HEK293 (cell line): Measurements from ENCODE around the gene FILIP1L.

Source experiments
- CTCF ChIA-PET: fragments of 350-600 bp; formaldehyde crosslinking; extraction: SDS; loops from one replicate; lab custom pipeline; 2021; ENCODE audit warnings: antibody characterized with exemption; lab: Yijun Ruan, JAX
- POLR2A ChIA-PET: fragments of 300-600 bp; formaldehyde crosslinking; extraction: SDS; loops from one replicate; lab custom pipeline; 2020; ENCODE audit warnings: antibody characterized with exemption, inconsistent platforms; lab: Yijun Ruan, JAX
- H3K27ac ChIP-seq: fragments of 200-500 bp; sonication (Bioruptor generic); 2 replicates; pipeline ENCODE4 v1.5.1; 2014; ENCODE audit warnings: low read depth, low read length, control low read depth, inconsistent platforms; ENCODE audit errors: extremely low read depth
- H3K36me3 ChIP-seq, 2 experiments: fragments of 200-500 bp in 1 of 2; sonication (Bioruptor generic) in 1 of 2; 1 replicate in 1 of 2; 2 replicates in 1 of 2; pipeline ENCODE4 v1.5.1; 2014 to 2017; ENCODE audit warnings: inconsistent platforms in 2 of 2, low read length in 2 of 2; ENCODE audit not compliant: control insufficient read depth in 2 of 2, insufficient read depth in 1 of 2
- H3K4me1 ChIP-seq: fragments of 200-500 bp; sonication (Bioruptor generic); 2 replicates; pipeline ENCODE4 v1.5.1; 2014; ENCODE audit warnings: mild to moderate bottlenecking, low read length, inconsistent platforms; ENCODE audit not compliant: control insufficient read depth, insufficient read depth
- H3K4me3 ChIP-seq: 2 replicates; pipeline ENCODE4 v1.5.1; 2011; ENCODE audit warnings: low read depth, mild to moderate bottlenecking, control low read depth, low read length, moderate library complexity
- H3K9me3 ChIP-seq: fragments of 200-500 bp; sonication (Bioruptor generic); 2 replicates; pipeline ENCODE4 v1.5.1; 2014; ENCODE audit warnings: low read depth, low read length, inconsistent platforms; ENCODE audit not compliant: control insufficient read depth, insufficient read depth
- HOXD13 ChIP-seq: sonication (generic); formaldehyde crosslinking; IDR thresholded peaks from 2 replicates; pipeline ENCODE4 v1.8.0; 2022; ENCODE audit warnings: missing genetic modification reagents, borderline replicate concordance
- SP7 ChIP-seq: fragments of 450-650 bp; formaldehyde crosslinking; IDR thresholded peaks from 2 replicates; pipeline ENCODE4 v1.5.1; 2016; ENCODE audit warnings: missing biosample characterization, missing genetic modification characterization
- ZFHX2 ChIP-seq: fragments of 450-650 bp; formaldehyde crosslinking; conservative IDR thresholded peaks from 2 replicates; pipeline ENCODE4 v1.5.1; 2016; ENCODE audit warnings: missing biosample characterization, missing genetic modification characterization
- ZFP41 ChIP-seq: fragments of 450-650 bp; formaldehyde crosslinking; IDR thresholded peaks from 2 replicates; pipeline ENCODE4 v1.5.1; 2016; ENCODE audit warnings: missing biosample characterization, missing genetic modification characterization, borderline replicate concordance
- ZNF292 ChIP-seq: fragments of 450-650 bp; formaldehyde crosslinking; IDR thresholded peaks from 2 replicates; pipeline ENCODE4 v1.5.1; 2016; ENCODE audit warnings: low read depth, missing biosample characterization, missing genetic modification characterization, borderline replicate concordance
- ZNF324 ChIP-seq: fragments of 450-650 bp; formaldehyde crosslinking; IDR thresholded peaks from 2 replicates; pipeline ENCODE4 v1.5.1; 2016; ENCODE audit warnings: missing biosample characterization, missing genetic modification characterization
- ZNF37A ChIP-seq: fragments of 450-650 bp; IDR thresholded peaks from 2 replicates; pipeline ENCODE4 v1.5.1; 2018; ENCODE audit warnings: missing biosample characterization, missing genetic modification characterization
- ZNF426 ChIP-seq: fragments of 450-650 bp; formaldehyde crosslinking; IDR thresholded peaks from 2 replicates; pipeline ENCODE4 v1.5.1; 2017; ENCODE audit warnings: missing biosample characterization, missing genetic modification characterization, mild to moderate bottlenecking, inconsistent platforms, moderate library complexity
- ZNF433 ChIP-seq: fragments of 450-650 bp; formaldehyde crosslinking; IDR thresholded peaks from 2 replicates; pipeline ENCODE4 v1.5.1; 2016; ENCODE audit warnings: missing biosample characterization, missing genetic modification characterization, low read depth
- ZNF529 ChIP-seq: fragments of 450-650 bp; formaldehyde crosslinking; IDR thresholded peaks from 2 replicates; pipeline ENCODE4 v1.5.1; 2017; ENCODE audit warnings: missing genetic modification characterization, missing biosample characterization; ENCODE audit not compliant: insufficient replicate concordance
- ZNF785 ChIP-seq: fragments of 450-650 bp; formaldehyde crosslinking; IDR thresholded peaks from 2 replicates; pipeline ENCODE4 v1.5.1; 2016; ENCODE audit warnings: missing biosample characterization, missing genetic modification characterization
- ZNF791 ChIP-seq: fragments of 450-650 bp; formaldehyde crosslinking; IDR thresholded peaks from 2 replicates; pipeline ENCODE4 v1.5.1; 2016; ENCODE audit warnings: missing biosample characterization, missing genetic modification characterization
- ZNF837 ChIP-seq: fragments of 450-650 bp; formaldehyde crosslinking; IDR thresholded peaks from 2 replicates; pipeline ENCODE4 v1.5.1; 2016; ENCODE audit warnings: missing biosample characterization, missing genetic modification characterization
- TF ChIP-seq, protein P1 (sequence below): fragments of 450-650 bp; formaldehyde crosslinking; IDR thresholded peaks from 2 replicates; pipeline ENCODE4 v1.5.1; 2017; ENCODE audit warnings: missing biosample characterization, missing genetic modification characterization
- TF ChIP-seq, protein P2 (sequence below): fragments of 450-650 bp; formaldehyde crosslinking; IDR thresholded peaks from 2 replicates; pipeline ENCODE4 v1.5.1; 2016; ENCODE audit warnings: missing biosample characterization, missing genetic modification characterization
- TF ChIP-seq, protein P3 (sequence below): fragments of 450-650 bp; formaldehyde crosslinking; IDR thresholded peaks from 2 replicates; pipeline ENCODE4 v1.5.1; 2016; ENCODE audit warnings: missing biosample characterization, missing genetic modification characterization
- TF ChIP-seq, protein P4 (sequence below): fragments of 450-650 bp; formaldehyde crosslinking; IDR thresholded peaks from 2 replicates; pipeline ENCODE4 v1.5.1; 2016; ENCODE audit warnings: missing biosample characterization, missing genetic modification characterization
- TF ChIP-seq, protein P5 (sequence below): fragments of 450-650 bp; formaldehyde crosslinking; IDR thresholded peaks from 2 replicates; pipeline ENCODE4 v1.5.1; 2016; ENCODE audit warnings: missing biosample characterization, missing genetic modification characterization
- TF ChIP-seq, protein P6 (sequence below): fragments of 450-650 bp; formaldehyde crosslinking; IDR thresholded peaks from 2 replicates; pipeline ENCODE4 v1.5.1; 2016; ENCODE audit warnings: missing biosample characterization, missing genetic modification characterization
- TF ChIP-seq, protein P7 (sequence below): fragments of 450-650 bp; formaldehyde crosslinking; IDR thresholded peaks from 2 replicates; pipeline ENCODE4 v1.5.1; 2016; ENCODE audit warnings: missing biosample characterization, missing genetic modification characterization, borderline replicate concordance

The FILIP1L gene

DNA sequence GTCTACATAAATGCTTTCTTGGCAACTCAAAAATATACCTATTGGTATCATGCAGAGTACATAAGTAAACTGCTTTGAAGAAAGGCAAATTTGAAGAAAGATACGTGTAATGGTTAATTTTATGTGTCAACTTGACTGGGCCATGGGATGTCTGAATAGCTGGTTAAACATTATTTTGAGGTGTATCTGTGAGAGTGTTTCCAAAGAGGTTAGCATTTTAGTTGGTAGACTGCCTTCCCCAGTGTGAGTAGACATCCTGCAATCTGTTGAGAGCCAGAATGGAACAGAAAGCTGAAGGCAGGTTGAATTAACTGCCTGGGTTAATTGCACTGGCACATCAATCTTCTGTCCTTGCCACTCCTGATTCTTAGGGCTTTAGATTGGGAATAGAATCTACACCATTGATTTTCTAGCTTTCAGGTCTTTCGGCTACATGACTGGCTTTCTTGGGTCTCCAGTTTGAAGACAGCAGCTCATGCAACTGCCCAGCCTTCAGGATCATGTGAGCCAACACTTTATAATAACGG is 198.3 kb downstream of the FILIP1L start:
- Histone ChIP-seq H3K27ac (no peak overlapping the region), H3K4me3 (no peak overlapping the region)
- CTCF ChIA-PET: no interaction called here
- TF ChIP-seq, protein P1, sequence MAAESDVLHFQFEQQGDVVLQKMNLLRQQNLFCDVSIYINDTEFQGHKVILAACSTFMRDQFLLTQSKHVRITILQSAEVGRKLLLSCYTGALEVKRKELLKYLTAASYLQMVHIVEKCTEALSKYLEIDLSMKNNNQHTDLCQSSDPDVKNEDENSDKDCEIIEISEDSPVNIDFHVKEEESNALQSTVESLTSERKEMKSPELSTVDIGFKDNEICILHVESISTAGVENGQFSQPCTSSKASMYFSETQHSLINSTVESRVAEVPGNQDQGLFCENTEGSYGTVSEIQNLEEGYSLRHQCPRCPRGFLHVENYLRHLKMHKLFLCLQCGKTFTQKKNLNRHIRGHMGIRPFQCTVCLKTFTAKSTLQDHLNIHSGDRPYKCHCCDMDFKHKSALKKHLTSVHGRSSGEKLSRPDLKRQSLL: no peak
- TF ChIP-seq ZNF791 (tag by site-specific recombination): no peak
- TF ChIP-seq, protein P2, sequence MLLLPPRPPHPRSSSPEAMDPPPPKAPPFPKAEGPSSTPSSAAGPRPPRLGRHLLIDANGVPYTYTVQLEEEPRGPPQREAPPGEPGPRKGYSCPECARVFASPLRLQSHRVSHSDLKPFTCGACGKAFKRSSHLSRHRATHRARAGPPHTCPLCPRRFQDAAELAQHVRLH (tag by site-specific recombination): no peak
- no peak for TF ChIP-seq ZFHX2 (tag by site-specific recombination)
- TF ChIP-seq HOXD13 (CRISPR knock-in tag): no peak
- TF ChIP-seq, protein P3, sequence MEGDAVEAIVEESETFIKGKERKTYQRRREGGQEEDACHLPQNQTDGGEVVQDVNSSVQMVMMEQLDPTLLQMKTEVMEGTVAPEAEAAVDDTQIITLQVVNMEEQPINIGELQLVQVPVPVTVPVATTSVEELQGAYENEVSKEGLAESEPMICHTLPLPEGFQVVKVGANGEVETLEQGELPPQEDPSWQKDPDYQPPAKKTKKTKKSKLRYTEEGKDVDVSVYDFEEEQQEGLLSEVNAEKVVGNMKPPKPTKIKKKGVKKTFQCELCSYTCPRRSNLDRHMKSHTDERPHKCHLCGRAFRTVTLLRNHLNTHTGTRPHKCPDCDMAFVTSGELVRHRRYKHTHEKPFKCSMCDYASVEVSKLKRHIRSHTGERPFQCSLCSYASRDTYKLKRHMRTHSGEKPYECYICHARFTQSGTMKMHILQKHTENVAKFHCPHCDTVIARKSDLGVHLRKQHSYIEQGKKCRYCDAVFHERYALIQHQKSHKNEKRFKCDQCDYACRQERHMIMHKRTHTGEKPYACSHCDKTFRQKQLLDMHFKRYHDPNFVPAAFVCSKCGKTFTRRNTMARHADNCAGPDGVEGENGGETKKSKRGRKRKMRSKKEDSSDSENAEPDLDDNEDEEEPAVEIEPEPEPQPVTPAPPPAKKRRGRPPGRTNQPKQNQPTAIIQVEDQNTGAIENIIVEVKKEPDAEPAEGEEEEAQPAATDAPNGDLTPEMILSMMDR (tag by site-specific recombination): no peak
- TF ChIP-seq ZFP41: no peak
- no peak for TF ChIP-seq ZNF324
- no peak for TF ChIP-seq ZNF785 (tag by site-specific recombination)
- no peak for TF ChIP-seq ZNF837
- no peak for TF ChIP-seq ZNF426 (tag by site-specific recombination)
- TF ChIP-seq ZNF37A (tag by site-specific recombination): no peak
- TF ChIP-seq, protein P4, sequence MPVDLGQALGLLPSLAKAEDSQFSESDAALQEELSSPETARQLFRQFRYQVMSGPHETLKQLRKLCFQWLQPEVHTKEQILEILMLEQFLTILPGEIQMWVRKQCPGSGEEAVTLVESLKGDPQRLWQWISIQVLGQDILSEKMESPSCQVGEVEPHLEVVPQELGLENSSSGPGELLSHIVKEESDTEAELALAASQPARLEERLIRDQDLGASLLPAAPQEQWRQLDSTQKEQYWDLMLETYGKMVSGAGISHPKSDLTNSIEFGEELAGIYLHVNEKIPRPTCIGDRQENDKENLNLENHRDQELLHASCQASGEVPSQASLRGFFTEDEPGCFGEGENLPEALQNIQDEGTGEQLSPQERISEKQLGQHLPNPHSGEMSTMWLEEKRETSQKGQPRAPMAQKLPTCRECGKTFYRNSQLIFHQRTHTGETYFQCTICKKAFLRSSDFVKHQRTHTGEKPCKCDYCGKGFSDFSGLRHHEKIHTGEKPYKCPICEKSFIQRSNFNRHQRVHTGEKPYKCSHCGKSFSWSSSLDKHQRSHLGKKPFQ: no peak
- no peak for TF ChIP-seq ZNF292
- TF ChIP-seq ZNF433 (tag by site-specific recombination): no peak
- TF ChIP-seq, all 188 proteins: peak for 0
- Histone ChIP-seq H3K4me1 (peaks cover 4% of the 10 kb centered on the region), H3K9me3 (no peaks in the 10 kb centered on the region), H3K36me3 (no peaks in the 10 kb centered on the region)
- POLR2A ChIA-PET: interaction anchor here (0.7 kb wide), 1 partner anchor 56 kb away, joined by 3 read pairs; no protein-coding TSS in a partner anchor

DNA sequence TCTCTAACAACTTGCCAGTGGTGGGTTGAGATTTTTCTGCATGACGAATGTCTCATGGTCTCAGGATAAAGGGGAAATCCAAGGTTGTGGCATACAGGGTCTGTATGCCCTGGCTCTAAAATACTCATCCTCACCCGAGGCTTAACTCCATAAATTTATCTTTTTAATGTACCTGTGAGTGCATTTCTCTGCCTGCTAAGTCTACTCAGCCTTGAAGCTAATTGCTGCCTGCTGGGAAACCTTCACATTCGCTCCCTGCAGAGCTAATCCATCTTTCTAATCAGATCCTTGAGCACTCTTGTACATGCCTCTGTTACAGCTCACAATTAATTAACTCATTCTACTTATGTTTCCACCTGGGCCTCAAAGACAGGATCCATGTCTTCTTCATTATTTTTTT is 202.9 kb downstream of the FILIP1L start:
- no peak overlapping the region for H3K27ac ChIP-seq
- POLR2A ChIA-PET: no interaction called here
- no peaks in the 10 kb centered on the region for H3K36me3 ChIP-seq
- no peaks in the 10 kb centered on the region for H3K9me3 ChIP-seq
- CTCF ChIA-PET: interaction anchor here (0.7 kb wide), 1 partner anchor 11 kb away, joined by 3 read pairs; no protein-coding TSS in a partner anchor
- peaks cover 2% of the 10 kb centered on the region; the same call in 1 of the 2 replicates for H3K4me1 ChIP-seq
- no peak overlapping the region for H3K4me3 ChIP-seq
- TF ChIP-seq, protein P5, sequence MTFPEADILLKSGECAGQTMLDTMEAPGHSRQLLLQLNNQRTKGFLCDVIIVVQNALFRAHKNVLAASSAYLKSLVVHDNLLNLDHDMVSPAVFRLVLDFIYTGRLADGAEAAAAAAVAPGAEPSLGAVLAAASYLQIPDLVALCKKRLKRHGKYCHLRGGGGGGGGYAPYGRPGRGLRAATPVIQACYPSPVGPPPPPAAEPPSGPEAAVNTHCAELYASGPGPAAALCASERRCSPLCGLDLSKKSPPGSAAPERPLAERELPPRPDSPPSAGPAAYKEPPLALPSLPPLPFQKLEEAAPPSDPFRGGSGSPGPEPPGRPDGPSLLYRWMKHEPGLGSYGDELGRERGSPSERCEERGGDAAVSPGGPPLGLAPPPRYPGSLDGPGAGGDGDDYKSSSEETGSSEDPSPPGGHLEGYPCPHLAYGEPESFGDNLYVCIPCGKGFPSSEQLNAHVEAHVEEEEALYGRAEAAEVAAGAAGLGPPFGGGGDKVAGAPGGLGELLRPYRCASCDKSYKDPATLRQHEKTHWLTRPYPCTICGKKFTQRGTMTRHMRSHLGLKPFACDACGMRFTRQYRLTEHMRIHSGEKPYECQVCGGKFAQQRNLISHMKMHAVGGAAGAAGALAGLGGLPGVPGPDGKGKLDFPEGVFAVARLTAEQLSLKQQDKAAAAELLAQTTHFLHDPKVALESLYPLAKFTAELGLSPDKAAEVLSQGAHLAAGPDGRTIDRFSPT (tag by site-specific recombination): peak; percentile 47; the same call in 1 of the 2 replicates
- TF ChIP-seq, protein P6, sequence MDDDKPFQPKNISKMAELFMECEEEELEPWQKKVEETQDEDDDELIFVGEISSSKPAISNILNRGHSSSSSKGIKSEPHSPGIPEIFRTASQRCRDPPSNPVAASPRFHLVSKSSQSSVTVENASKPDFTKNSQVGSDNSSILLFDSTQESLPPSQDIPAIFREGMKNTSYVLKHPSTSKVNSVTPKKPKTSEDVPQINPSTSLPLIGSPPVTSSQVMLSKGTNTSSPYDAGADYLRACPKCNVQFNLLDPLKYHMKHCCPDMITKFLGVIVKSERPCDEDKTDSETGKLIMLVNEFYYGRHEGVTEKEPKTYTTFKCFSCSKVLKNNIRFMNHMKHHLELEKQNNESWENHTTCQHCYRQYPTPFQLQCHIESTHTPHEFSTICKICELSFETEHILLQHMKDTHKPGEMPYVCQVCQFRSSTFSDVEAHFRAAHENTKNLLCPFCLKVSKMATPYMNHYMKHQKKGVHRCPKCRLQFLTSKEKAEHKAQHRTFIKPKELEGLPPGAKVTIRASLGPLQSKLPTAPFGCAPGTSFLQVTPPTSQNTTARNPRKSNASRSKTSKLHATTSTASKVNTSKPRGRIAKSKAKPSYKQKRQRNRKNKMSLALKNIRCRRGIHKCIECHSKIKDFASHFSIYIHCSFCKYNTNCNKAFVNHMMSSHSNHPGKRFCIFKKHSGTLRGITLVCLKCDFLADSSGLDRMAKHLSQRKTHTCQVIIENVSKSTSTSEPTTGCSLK: no peak
- TF ChIP-seq ZNF529 (tag by site-specific recombination): no peak
- TF ChIP-seq SP7: peak; percentile 45; the same call in 1 of the 2 replicates
- TF ChIP-seq, protein P7, sequence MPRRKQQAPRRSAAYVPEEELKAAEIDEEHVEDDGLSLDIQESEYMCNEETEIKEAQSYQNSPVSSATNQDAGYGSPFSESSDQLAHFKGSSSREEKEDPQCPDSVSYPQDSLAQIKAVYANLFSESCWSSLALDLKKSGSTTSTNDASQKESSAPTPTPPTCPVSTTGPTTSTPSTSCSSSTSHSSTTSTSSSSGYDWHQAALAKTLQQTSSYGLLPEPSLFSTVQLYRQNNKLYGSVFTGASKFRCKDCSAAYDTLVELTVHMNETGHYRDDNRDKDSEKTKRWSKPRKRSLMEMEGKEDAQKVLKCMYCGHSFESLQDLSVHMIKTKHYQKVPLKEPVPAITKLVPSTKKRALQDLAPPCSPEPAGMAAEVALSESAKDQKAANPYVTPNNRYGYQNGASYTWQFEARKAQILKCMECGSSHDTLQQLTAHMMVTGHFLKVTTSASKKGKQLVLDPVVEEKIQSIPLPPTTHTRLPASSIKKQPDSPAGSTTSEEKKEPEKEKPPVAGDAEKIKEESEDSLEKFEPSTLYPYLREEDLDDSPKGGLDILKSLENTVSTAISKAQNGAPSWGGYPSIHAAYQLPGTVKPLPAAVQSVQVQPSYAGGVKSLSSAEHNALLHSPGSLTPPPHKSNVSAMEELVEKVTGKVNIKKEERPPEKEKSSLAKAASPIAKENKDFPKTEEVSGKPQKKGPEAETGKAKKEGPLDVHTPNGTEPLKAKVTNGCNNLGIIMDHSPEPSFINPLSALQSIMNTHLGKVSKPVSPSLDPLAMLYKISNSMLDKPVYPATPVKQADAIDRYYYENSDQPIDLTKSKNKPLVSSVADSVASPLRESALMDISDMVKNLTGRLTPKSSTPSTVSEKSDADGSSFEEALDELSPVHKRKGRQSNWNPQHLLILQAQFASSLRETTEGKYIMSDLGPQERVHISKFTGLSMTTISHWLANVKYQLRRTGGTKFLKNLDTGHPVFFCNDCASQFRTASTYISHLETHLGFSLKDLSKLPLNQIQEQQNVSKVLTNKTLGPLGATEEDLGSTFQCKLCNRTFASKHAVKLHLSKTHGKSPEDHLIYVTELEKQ (tag by site-specific recombination): peak; percentile 61; the same call in 1 of the 2 replicates
